GM21576 (cell line): Measurements from ENCODE around the gene FXYD1.

Source experiments
- ATAC-seq: cut with Tn5 transposase; IDR thresholded peaks from one replicate; pipeline ENCODE4 v1.9.1; 2021; ENCODE audit warnings: mild to moderate bottlenecking, moderate library complexity; ENCODE audit not compliant: unreplicated experiment

Gene FXYD1

DNA sequence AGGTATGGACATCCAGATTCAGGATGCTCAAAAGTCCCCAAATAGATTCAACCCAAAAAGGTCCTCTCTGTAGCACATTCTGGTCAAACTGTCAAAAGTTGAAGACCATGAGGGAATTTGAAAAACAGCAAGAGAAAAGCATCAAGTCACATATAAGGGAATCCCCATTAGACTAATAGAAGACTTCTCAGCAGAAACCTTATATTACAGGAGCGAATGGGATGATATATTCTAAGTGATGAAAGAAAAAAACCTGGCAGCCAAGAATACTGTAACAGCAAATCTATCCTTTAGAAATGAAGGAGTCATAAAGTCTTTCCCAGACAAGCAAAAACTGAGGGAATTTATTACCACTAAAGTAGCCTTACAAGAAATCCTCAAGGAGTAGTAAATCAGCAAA is 45.6 kb downstream of the FXYD1 start:
- ATAC-seq, result no peak

DNA sequence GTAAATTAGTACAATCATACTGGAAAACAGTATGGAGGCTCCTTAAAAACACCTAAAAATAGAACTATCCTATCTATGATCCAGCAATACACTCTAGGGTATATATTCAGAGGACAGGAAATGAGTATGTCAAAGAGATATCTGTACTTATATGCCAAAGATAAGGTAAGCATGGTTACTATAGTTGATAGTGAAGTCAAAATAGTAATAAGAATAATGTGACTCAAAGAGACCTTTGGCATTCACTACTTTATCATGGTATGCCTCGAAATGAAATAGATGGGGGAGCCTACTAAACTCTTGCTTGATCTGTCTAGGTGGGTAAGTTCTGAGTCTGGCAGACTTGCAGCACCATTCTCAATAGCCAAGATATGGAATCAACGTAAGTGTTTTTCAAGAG is 46.3 kb downstream of the FXYD1 start:
- no peak for ATAC-seq
